ENCODE measurements around the gene RESP18.

RESP18 gene

DNA sequence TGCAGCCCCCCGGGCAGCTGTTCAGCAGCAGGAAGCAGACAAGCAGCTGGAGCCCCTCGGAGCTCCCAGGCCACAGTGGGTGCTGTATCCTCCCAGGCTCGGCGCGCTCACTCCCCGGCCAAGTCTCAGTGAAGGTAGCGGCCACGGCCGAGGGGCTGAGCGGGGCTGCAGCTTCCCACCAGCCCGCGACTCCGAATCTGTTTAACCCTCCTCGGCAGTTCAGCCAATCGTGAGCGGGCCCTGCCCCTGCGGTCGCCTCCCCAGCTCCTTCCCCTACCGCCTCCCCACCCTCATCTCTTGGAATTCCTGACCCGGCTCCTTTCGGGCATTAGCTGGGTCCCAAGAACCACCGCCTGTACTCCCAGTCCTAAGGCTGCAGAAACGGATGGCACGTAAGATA is at the start of gene RESP18:
TSS of gene RESP18 (minus strand) at position 203 of the 400 bp plus-strand sequence.
- TF ChIP-seq POLR2A (IDR thresholded peaks at IDR 0.05; ENCODE audit: low read length) = no peak
- no peak for TF ChIP-seq GATA1 (IDR thresholded peaks at IDR 0.05; ENCODE audit: low read depth, low read length)

DNA sequence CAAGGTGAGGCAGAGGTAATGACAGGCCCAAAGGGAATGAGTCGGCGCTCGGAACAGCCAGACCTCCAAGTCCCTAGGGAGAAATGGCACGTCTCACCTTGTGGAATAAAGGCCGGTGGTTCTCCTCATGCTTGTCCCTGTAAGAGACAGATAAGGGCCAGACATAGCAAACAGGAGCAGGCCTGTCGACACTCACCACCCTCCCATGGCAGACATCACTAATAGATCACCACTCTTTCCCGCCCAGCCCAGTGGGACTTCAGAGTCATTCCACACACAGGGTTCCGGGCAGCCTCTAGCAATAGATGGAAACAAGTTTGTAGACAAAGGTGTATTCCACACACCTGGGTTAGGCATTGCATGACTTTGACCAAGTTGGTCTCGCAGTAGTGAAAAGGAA is 48.9 kb upstream of the RESP18 start:
- TF ChIP-seq GATA1 (IDR thresholded peaks at IDR 0.05; ENCODE audit: low read depth, low read length) (no peak), POLR2A (IDR thresholded peaks at IDR 0.05; ENCODE audit: low read length) (no peak)
- no peak for DNase-seq

More for the DNA sequence above, at the start of gene RESP18:
- DNase-seq = no peak

DNA sequence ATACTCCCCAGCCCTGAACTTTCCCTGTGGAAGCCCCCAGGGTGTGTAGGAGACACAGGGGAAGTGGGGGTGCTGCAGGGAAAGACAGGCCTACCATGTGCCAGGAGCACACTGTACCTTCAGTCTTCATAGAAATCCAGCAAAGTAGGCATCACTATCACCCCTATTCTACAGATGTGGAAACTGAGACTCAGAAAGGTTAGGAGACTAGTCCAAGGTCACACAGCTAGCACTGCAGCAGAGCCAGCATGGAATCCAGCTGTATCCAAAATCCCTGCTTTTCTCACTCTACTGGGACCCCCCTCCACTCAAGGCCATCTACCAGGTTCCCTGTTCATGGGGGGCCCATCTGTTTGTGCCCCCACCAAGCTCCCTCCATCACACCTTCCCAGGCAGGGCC is 48.4 kb upstream of the RESP18 start:
- TF ChIP-seq POLR2A (IDR thresholded peaks at IDR 0.05; ENCODE audit: low read length) = no peak
- TF ChIP-seq GATA1 (IDR thresholded peaks at IDR 0.05; ENCODE audit: low read depth, low read length) = no peak
- DNase-seq = no peak

DNA sequence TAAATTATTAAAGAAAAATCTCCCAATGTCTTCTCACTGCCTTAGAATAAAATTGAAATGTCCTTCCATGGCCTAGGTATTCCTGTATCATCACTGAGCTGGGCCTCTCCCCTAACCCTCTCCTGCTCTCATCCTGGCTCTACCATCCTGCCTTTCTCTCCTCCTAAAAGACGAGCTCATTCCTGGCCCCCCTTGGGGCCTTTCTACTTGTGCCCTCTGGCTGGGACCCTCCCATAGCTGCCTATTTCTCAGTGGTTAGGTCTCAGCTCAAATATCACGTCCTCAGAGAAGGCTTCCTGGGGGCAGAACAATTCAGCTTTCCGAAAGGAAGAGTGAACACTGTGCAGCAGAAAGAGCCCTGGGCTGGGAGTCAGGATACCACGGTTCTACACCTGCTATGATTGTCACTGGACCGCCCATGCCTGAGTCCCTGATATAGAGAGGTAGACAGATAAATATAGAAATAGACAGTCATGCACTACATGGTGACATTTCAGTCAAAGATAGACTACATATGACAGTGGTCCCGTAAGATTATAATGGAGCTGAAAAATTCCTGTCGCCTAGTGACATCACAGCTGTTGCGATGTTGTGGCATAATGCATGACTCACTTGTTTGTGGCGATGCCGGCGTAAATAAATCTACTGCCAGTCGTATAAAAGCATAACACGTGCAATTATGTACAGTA is 45.8 kb upstream of the RESP18 start:
- TF ChIP-seq POLR2A (IDR thresholded peaks at IDR 0.05; ENCODE audit: low read length) (no peak), GATA1 (IDR thresholded peaks at IDR 0.05; ENCODE audit: low read depth, low read length) (no peak)
- DNase-seq = peak in 1 of 2 experiments; percentile 58

DNA sequence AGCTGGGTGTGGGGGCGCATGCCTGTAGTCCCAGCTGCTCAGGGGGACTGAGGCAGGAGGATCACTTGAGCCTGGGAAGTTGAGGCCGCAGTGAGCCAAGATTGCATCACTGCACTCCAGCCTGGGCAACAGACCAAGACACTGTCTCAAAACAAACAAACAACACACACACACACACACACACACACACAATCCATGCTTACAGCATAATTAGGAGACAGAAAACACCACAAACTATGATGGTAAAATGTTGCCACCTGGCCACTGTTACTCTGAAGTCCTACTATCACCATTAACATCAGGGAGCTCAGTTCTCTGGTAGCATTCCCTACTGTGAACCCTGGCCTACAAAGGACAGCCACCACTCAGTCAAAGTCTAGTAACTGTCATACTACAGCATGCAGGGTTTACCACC is 36.9 kb upstream of the RESP18 start:
- TF ChIP-seq GATA1 (IDR thresholded peaks at IDR 0.05; ENCODE audit: low read depth, low read length) = no peak
- no peak for TF ChIP-seq POLR2A (IDR thresholded peaks at IDR 0.05; ENCODE audit: low read length)
- no peak for DNase-seq

DNA sequence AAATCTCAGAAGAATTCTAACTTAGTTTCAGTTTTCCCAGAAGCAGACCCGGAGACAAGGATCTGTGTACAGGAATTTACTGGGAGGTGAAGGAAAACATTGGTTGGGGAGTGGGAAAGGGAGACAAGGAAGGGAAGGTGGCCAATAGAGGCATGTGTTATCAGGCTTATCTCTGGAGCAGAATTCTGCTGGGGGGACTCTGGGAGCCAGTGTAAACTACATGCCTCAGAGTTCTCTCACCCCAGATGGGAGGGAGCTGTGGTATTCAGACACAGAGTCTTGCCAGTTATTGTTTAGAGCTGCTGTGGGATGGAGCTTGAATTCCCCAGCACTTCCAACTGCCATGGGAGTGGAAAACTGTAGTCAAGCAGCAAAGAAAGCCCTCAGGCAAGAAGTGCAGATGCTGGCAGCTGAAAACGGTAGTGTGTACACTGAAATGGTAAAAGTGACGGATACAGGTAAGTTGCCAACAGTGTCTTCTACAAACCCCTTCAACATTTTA is 36.2 kb upstream of the RESP18 start:
- DNase-seq = no peak
- TF ChIP-seq GATA1 (IDR thresholded peaks at IDR 0.05; ENCODE audit: low read depth, low read length) = no peak
- TF ChIP-seq POLR2A (IDR thresholded peaks at IDR 0.05; ENCODE audit: low read length) = no peak

DNA sequence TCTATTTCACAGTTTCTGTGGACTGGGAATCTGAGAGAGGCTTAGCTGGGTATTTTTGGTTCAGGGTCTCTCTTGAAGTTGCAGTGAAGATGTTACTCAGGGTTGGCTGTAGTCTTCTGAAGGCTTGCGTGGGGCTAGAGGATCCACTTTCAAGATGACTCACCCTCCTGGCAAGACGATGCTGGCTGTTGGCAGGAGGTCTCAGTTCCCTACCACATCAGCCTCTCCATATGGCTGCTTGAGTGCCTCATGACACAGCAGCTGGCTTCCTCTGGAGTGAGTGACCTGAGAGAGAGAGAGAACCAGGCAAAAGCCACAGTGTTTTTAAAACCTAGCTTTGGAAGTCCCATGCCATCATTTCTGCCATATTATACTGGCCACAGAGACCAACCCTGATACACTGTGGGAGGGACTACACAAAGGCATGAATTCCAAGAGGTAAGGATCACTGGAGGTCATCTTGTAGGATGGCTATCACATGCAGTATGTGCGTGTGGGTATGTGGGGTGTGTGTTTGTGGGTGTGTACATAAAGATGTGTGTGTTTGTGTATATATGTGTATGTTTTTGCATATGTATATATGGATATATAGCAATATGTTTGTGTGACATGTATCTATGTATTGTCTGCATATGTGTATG is 30.1 kb upstream of the RESP18 start:
- DNase-seq = peak in 1 of 2 experiments; percentile 31
- TF ChIP-seq GATA1 (IDR thresholded peaks at IDR 0.05; ENCODE audit: low read depth, low read length) = no peak
- no peak for TF ChIP-seq POLR2A (IDR thresholded peaks at IDR 0.05; ENCODE audit: low read length)

DNA sequence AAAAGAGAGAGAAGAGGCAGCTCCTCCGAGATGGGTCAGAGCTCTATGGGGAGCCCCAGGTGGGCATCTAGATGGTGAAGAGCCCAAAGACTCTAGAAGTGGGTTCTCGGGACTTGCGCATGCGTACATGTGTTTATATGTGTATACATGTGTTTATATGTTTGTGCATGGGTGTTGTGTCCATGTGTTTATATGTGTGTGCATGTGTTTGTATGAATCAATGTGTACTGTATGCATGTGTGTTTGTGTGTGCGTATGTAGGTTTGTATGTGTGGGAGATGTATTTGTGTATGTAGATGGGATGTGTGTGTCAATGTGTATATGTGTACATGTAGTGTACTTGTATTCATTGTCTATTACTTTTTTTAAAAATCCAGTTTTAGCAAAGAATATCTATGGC is 29.5 kb upstream of the RESP18 start:
- DNase-seq = no peak
- TF ChIP-seq GATA1 (IDR thresholded peaks at IDR 0.05; ENCODE audit: low read depth, low read length) = no peak
- TF ChIP-seq POLR2A (IDR thresholded peaks at IDR 0.05; ENCODE audit: low read length) = no peak

DNA sequence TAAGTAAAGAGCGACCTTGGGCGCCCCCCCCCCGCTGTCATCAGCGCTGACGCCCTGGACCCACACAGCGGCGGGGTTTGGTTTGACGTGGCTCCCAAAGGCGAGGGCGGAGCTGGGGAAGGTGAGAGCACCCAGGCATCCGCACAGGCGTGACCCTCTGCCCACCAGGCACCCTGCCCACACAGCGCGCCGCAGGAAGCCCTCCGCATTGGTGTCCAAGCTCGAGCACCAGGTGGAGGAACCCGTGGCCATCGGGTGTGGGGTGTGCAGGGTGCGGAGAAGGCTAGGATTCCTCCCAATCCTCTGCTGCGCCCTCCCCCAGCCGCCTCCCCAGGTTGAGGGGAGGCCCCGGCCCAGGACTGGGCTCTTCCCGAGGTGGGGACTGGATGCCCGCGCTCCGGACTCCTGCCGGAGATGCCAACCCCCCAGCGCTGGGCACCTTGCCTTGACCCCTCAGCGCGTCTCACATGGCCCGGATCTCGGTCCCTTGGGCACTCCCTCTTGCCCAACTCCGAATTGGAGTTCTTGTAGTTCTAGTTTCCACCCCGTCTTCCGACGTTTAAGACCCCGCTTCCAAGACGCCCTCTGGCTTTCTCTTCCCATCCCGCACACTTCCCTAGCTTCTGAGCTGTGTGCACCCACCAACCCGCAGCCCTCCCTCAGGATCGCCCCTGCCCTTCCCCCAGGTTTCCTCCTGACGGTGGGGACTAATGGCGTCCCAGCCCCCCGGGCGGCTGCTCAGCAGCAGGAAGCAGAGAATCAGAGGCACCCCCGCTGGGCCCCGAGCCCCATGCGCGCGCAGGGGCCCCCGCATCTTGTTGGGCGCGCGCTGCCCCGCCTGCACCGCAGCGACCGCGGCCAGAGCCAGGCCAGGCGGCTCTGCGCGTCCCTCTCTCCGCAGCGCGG is 25.9 kb upstream of the RESP18 start:
- DNase-seq = no peak
- TF ChIP-seq GATA1 (IDR thresholded peaks at IDR 0.05; ENCODE audit: low read depth, low read length) = no peak
- TF ChIP-seq POLR2A (IDR thresholded peaks at IDR 0.05; ENCODE audit: low read length) = no peak

DNA sequence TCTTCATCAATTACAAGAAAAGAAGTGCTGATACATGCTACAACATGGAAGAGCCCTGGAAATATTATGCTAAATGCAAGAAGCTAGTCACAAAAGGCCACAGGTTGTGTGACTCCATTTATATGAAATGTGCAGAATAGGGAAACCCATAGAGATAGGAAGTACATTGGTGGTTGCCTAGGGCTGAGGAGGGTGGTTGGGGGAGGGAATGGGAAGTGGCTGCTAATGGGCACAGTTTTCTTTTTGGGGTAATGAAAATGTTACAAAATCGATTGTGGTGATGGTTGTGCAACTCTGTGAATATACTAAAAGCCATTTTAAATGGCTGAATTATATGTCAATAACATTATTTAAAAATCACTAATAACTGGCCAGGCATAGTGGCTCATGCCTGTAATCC is 24.3 kb upstream of the RESP18 start:
- DNase-seq = no peak

DNA sequence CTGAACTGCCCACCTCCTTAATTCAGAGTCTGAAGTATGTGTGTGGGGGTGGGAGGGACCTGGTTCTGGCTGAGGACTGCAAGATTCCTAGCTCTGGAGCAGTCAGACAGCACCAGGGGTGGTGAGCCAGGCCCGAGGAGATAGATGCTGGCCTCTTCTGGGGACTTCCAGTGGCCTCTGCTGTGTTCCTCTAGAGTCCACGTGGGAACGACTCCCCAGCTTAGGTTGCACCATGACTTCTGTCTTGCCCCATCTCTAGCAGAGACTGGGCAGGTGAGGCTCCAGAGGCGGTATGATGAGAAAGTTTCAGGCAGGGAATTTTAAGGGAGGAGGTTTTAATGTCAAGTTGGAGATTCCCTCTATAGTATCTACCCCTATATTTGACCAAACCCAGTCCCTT is 22.0 kb upstream of the RESP18 start:
- no peak for DNase-seq
- TF ChIP-seq POLR2A (IDR thresholded peaks at IDR 0.05; ENCODE audit: low read length) (no peak), GATA1 (IDR thresholded peaks at IDR 0.05; ENCODE audit: low read depth, low read length) (no peak)

More for the DNA sequence above, 24.3 kb upstream of the RESP18 start:
- TF ChIP-seq GATA1 (IDR thresholded peaks at IDR 0.05; ENCODE audit: low read depth, low read length) (no peak), POLR2A (IDR thresholded peaks at IDR 0.05; ENCODE audit: low read length) (no peak)

DNA sequence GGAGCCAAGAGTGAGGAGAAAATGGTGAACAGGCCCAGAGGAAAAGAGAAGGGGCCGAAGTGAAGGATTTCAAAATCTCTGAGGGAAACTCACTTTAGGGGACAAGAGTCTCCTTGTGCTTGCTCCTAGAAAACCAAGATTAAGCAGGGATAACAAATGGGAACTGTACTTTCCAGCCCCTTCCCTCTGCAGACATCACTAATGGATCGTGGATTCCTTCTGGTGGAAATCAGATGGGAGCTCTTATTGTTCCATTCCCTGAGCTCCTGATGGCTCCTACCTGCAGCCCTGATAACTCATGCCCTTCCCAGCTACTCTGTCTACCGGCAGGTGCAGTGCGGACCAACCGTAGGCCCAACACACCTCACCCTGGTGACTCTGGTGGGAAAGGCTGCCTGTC is 20.6 kb upstream of the RESP18 start:
- DNase-seq = no peak
- TF ChIP-seq POLR2A (IDR thresholded peaks at IDR 0.05; ENCODE audit: low read length) (no peak), GATA1 (IDR thresholded peaks at IDR 0.05; ENCODE audit: low read depth, low read length) (no peak)

DNA sequence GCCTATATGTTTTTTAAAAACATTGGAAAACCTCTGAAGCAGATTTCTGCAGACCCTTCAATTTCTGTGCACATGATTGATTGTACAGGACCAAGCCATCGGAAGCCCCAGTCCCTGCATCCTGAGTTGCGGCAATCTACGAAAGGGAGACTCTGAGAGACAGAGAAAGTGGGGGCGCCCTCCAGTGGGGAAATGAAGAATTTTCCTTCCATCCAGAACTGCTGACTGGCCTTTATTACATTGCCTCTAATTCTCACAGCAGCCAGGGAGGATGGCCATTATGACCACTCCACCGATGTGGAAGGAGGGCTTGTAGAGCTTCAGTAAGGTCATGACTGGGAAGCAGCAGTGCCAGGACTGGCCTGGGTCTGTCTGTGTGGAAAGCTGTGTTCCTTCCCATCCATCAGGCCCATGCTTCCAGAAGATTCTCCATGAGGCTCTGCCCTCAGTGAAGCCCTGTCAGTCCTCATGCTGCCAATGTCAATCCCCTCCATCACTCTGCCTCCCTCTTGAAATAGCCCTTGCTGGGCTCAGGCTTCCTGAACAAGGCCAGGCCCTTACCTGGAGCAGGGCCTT is 20.0 kb upstream of the RESP18 start:
- peak; percentile 65 to 83 for DNase-seq

More for the DNA sequence above, 20.0 kb upstream of the RESP18 start:
- no peak for TF ChIP-seq GATA1 (IDR thresholded peaks at IDR 0.05; ENCODE audit: low read depth, low read length)
- TF ChIP-seq POLR2A (IDR thresholded peaks at IDR 0.05; ENCODE audit: low read length) = no peak

Data from erythroblast (primary cell).